HepG2 (cell line): Measurements from ENCODE around the gene PLD2. TPM values are rescaled to one million over a fixed set of nuclear protein-coding genes. Genes with fewer than 3 reads are reported as not detected.

Experiments
- CREB3 ChIP-seq: sonication (generic); formaldehyde crosslinking; IDR thresholded peaks from 2 replicates; pipeline ENCODE4 v1.5.0; 2020; ENCODE audit warnings: missing genetic modification reagents
- EP300 ChIP-seq, 3 experiments: sonication (generic) in 1 of 3; formaldehyde crosslinking in 1 of 3; IDR thresholded peaks; 2 replicates each; pipeline versions ENCODE4 v1.5.1 to v1.6.1; 2011 to 2020; ENCODE audit warnings: low read depth in 2 of 3, low read length in 2 of 3, borderline replicate concordance in 1 of 3, improper control_type of control experiment in 1 of 3, mild to moderate bottlenecking in 1 of 3, missing genetic modification reagents in 1 of 3, moderate library complexity in 1 of 3
- HMGA1 ChIP-seq: sonication (generic); formaldehyde crosslinking; conservative IDR thresholded peaks from 2 replicates; pipeline ENCODE4 v1.4.0; 2020; ENCODE audit warnings: missing genetic modification reagents
- NFAT5 ChIP-seq: sonication (generic); formaldehyde crosslinking; IDR thresholded peaks from 2 replicates; pipeline ENCODE4 v1.4.0; 2020; ENCODE audit warnings: missing genetic modification reagents
- NFKBIZ ChIP-seq: IDR thresholded peaks from 2 replicates; pipeline ENCODE4 v1.6.1; 2018; ENCODE audit warnings: missing genetic modification reagents, missing compliant biosample characterization
- PRDM4 ChIP-seq: sonication (generic); formaldehyde crosslinking; IDR thresholded peaks from 2 replicates; pipeline ENCODE4 v1.9.0; 2021; ENCODE audit warnings: missing genetic modification reagents, borderline replicate concordance
- THAP11 ChIP-seq: IDR thresholded peaks from 2 replicates; pipeline ENCODE4 v1.6.1; 2016; ENCODE audit warnings: missing biosample characterization, missing genetic modification reagents
- ZKSCAN1 ChIP-seq: fragments of 150-350 bp; IDR thresholded peaks from 2 replicates; pipeline ENCODE4 v1.6.1; 2014; ENCODE audit warnings: low read length
- ZNF441 ChIP-seq: sonication (generic); formaldehyde crosslinking; IDR thresholded peaks from 2 replicates; pipeline ENCODE4 v1.7.0; 2021; ENCODE audit warnings: missing genetic modification reagents, borderline replicate concordance
- polyA plus RNA-seq, 8 experiments: library from polyadenylated mRNA; depleted of rRNA in 3 of 8; stranded (reverse) in 7 of 8; unstranded in 1 of 8; fragments of >200 nt; fragmentation: Illumina TruSeq in 4 of 8; extraction: Trizol in 4 of 8; gene quantifications; 2 replicates each; pipeline versions ENCODE4 v1.2.1 to v1.2.3, GENCODE V29; 2011 to 2016; ENCODE audit warnings: low read depth in 4 of 8, missing spikeins in 1 of 8, mixed read lengths in 1 of 8; ENCODE audit not compliant: insufficient read depth in 1 of 8
- total RNA-seq, 5 experiments: library from RNA; depleted of rRNA; stranded (reverse); fragments of >200 nt; fragmentation: Illumina TruSeq; extraction: Trizol; gene quantifications; 2 replicates each; pipeline ENCODE4 v1.2.3, GENCODE V29; 2016; ENCODE audit warnings: low read depth in 1 of 5
- TF ChIP-seq, protein P1 (sequence below): sonication (generic); formaldehyde crosslinking; IDR thresholded peaks from 2 replicates; pipeline ENCODE4 v1.4.0; 2020; ENCODE audit warnings: missing genetic modification reagents, borderline replicate concordance
- TF ChIP-seq, protein P2 (sequence below): sonication (generic); formaldehyde crosslinking; IDR thresholded peaks from 2 replicates; pipeline ENCODE4 v1.4.0; 2020; ENCODE audit warnings: missing genetic modification reagents, borderline replicate concordance

The PLD2 gene
- total and polyA plus RNA-seq, 2 of the 13 experiments (the other 11 are each of a cell fraction or from before 2014, with no cell fraction given): 13.4 to 29.7 TPM

DNA sequence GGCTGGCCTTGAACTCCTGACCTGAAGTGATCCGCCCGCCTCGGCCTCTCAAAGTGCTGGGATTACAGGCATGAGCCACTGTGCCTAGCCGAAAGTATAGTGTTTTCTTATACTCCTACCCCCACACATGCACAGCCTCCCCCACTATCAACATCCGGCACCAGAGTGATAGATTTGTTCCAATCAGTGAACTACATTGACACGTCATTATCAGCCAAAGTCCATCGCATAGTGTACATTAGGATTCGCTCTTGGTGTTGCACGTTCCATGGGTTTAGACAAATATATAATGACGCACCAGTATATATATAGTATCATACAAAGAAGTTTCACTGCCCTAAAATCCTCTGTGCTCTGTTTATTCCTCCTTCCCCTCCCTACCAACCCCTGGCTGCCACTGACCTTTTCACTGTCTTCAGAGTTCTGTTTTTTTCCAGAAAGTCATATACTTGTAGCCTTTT, 47.1 kb upstream of the PLD2 start (continued):
- TF ChIP-seq ZKSCAN1 (no peak), HMGA1 (CRISPR knock-in tag) (no peak), THAP11 (CRISPR knock-in tag) (peak; percentile 72; the same call in 1 of the 2 replicates), NFAT5 (CRISPR knock-in tag) (no peak), EP300 (IDR thresholded peaks at IDR 0.05; ENCODE audit: low read depth in 2 of 2, low read length in 2 of 2) (peak; percentile 91 to 93), EP300 (CRISPR knock-in tag; IDR thresholded peaks at IDR 0.05; ENCODE audit: borderline replicate concordance) (peak; percentile 96), ZNF441 (CRISPR knock-in tag) (no peak), PRDM4 (no peak), NFKBIZ (peak; percentile 59), CREB3 (CRISPR knock-in tag) (no peak)
- TF ChIP-seq, protein P1, sequence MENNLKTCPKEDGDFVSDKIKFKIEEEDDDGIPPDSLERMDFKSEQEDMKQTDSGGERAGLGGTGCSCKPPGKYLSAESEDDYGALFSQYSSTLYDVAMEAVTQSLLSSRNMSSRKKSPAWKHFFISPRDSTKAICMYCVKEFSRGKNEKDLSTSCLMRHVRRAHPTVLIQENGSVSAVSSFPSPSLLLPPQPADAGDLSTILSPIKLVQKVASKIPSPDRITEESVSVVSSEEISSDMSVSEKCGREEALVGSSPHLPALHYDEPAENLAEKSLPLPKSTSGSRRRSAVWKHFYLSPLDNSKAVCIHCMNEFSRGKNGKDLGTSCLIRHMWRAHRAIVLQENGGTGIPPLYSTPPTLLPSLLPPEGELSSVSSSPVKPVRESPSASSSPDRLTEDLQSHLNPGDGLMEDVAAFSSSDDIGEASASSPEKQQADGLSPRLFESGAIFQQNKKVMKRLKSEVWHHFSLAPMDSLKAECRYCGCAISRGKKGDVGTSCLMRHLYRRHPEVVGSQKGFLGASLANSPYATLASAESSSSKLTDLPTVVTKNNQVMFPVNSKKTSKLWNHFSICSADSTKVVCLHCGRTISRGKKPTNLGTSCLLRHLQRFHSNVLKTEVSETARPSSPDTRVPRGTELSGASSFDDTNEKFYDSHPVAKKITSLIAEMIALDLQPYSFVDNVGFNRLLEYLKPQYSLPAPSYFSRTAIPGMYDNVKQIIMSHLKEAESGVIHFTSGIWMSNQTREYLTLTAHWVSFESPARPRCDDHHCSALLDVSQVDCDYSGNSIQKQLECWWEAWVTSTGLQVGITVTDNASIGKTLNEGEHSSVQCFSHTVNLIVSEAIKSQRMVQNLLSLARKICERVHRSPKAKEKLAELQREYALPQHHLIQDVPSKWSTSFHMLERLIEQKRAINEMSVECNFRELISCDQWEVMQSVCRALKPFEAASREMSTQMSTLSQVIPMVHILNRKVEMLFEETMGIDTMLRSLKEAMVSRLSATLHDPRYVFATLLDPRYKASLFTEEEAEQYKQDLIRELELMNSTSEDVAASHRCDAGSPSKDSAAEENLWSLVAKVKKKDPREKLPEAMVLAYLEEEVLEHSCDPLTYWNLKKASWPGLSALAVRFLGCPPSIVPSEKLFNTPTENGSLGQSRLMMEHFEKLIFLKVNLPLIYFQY (CRISPR knock-in tag): no peak
- TF ChIP-seq, protein P2, sequence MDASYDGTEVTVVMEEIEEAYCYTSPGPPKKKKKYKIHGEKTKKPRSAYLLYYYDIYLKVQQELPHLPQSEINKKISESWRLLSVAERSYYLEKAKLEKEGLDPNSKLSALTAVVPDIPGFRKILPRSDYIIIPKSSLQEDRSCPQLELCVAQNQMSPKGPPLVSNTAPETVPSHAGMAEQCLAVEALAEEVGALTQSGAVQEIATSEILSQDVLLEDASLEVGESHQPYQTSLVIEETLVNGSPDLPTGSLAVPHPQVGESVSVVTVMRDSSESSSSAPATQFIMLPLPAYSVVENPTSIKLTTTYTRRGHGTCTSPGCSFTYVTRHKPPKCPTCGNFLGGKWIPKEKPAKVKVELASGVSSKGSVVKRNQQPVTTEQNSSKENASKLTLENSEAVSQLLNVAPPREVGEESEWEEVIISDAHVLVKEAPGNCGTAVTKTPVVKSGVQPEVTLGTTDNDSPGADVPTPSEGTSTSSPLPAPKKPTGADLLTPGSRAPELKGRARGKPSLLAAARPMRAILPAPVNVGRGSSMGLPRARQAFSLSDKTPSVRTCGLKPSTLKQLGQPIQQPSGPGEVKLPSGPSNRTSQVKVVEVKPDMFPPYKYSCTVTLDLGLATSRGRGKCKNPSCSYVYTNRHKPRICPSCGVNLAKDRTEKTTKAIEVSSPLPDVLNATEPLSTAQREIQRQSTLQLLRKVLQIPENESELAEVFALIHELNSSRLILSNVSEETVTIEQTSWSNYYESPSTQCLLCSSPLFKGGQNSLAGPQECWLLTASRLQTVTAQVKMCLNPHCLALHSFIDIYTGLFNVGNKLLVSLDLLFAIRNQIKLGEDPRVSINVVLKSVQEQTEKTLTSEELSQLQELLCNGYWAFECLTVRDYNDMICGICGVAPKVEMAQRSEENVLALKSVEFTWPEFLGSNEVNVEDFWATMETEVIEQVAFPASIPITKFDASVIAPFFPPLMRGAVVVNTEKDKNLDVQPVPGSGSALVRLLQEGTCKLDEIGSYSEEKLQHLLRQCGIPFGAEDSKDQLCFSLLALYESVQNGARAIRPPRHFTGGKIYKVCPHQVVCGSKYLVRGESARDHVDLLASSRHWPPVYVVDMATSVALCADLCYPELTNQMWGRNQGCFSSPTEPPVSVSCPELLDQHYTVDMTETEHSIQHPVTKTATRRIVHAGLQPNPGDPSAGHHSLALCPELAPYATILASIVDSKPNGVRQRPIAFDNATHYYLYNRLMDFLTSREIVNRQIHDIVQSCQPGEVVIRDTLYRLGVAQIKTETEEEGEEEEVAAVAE: peak; percentile 85; the same call in 1 of the 2 replicates
